ENCODE data around the gene GALNTL6.

DNA sequence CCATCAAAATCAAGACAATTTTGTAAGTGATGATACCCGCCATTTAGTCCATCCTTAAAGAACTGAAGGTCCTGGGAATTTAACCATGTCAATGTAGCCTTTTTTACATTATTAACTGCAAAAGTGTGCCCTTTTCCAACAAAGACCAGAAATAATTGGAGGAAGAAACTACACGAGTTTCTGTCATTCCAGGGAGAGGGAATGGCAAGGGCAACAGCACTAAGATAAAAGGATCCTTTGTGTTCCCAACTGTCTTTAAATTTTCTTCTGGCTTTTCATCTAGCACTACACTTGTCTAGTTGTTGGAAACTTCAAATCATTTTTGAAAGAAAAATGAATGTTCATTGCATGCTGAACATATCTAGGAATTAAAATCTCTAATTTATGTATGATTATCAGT, 286.2 kb downstream of the GALNTL6 start:
- TF ChIP-seq, protein P1, sequence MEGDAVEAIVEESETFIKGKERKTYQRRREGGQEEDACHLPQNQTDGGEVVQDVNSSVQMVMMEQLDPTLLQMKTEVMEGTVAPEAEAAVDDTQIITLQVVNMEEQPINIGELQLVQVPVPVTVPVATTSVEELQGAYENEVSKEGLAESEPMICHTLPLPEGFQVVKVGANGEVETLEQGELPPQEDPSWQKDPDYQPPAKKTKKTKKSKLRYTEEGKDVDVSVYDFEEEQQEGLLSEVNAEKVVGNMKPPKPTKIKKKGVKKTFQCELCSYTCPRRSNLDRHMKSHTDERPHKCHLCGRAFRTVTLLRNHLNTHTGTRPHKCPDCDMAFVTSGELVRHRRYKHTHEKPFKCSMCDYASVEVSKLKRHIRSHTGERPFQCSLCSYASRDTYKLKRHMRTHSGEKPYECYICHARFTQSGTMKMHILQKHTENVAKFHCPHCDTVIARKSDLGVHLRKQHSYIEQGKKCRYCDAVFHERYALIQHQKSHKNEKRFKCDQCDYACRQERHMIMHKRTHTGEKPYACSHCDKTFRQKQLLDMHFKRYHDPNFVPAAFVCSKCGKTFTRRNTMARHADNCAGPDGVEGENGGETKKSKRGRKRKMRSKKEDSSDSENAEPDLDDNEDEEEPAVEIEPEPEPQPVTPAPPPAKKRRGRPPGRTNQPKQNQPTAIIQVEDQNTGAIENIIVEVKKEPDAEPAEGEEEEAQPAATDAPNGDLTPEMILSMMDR (IDR thresholded peaks at IDR 0.05; ENCODE audit: insufficient read depth, low read length, poor library complexity, severe bottlenecking), result no peak
- TF ChIP-seq EZH2phosphoT487 (conservative IDR thresholded peaks at IDR 0.05; ENCODE audit: low read length), result no peak
